GM18870 (cell line): Measurements from ENCODE around the gene ITSN1.

Experiments
- ATAC-seq: cut with Tn5 transposase; IDR thresholded peaks from one replicate; pipeline ENCODE4 v1.9.1; 2021; ENCODE audit warnings: moderate library complexity; ENCODE audit not compliant: unreplicated experiment

Gene ITSN1

GRCh38 chr21:33677450-33677849 is 35.1 kb downstream of the ITSN1 start:
- no peak for ATAC-seq

GRCh38 chr21:33680870-33681269 is 38.6 kb downstream of the ITSN1 start:
- ATAC-seq: no peak

GRCh38 chr21:33682992-33683627 is 40.8 kb downstream of the ITSN1 start:
- ATAC-seq: no peak

- ATAC-seq: no peak
Measured at GRCh38 chr21:33684068-33684467, 41.8 kb downstream of the ITSN1 start.

GRCh38 chr21:33684923-33685560 is 42.7 kb downstream of the ITSN1 start:
- no peak for ATAC-seq

GRCh38 chr21:33685613-33686197 is 43.4 kb downstream of the ITSN1 start:
- ATAC-seq: no peak

- no peak for ATAC-seq
Measured at GRCh38 chr21:33686386-33686785, 44.1 kb downstream of the ITSN1 start.

- no peak for ATAC-seq
Measured at GRCh38 chr21:33687634-33688033, 45.3 kb downstream of the ITSN1 start.

GRCh38 chr21:33688353-33688752 is 46.1 kb downstream of the ITSN1 start:
- ATAC-seq: no peak

GRCh38 chr21:33690874-33691273 is 48.6 kb downstream of the ITSN1 start:
- no peak for ATAC-seq

- ATAC-seq: no peak
Measured at GRCh38 chr21:33691945-33692603, 49.8 kb downstream of the ITSN1 start.

- no peak for ATAC-seq
Measured at GRCh38 chr21:33695813-33696212, 53.5 kb downstream of the ITSN1 start.

GRCh38 chr21:33696465-33696864 is 54.2 kb downstream of the ITSN1 start:
- ATAC-seq: no peak

GRCh38 chr21:33698087-33698860 is 56.0 kb downstream of the ITSN1 start:
- ATAC-seq: no peak

GRCh38 chr21:33699277-33699676 is 57.0 kb downstream of the ITSN1 start:
- no peak for ATAC-seq

GRCh38 chr21:33700491-33700890 is 58.2 kb downstream of the ITSN1 start:
- ATAC-seq: no peak

GRCh38 chr21:33703750-33704606 is 61.7 kb downstream of the ITSN1 start:
- no peak for ATAC-seq

GRCh38 chr21:33707846-33708245 is 65.5 kb downstream of the ITSN1 start:
- no peak for ATAC-seq

GRCh38 chr21:33708874-33709273 is 66.6 kb downstream of the ITSN1 start:
- no peak for ATAC-seq
